Hypothalamus (tissue), 51 donors: ENCODE data around the gene SLCO1B1.
A peak's percentile ranks its signal among the peaks of the same experiment; 100 is the strongest.

Experiments used
- DNase-seq, 51 donors: peaks; one replicate each; lab custom pipeline; 2025; lab: John Stamatoyannopoulos, UW

The SLCO1B1 gene

GRCh38 chr12:21219206-21219605, 88.2 kb downstream of the SLCO1B1 start:
- no peak for DNase-seq

- DNase-seq, result no peak
Measured at GRCh38 chr12:21220266-21220665, 89.3 kb downstream of the SLCO1B1 start.

GRCh38 chr12:21221072-21221471, 90.1 kb downstream of the SLCO1B1 start:
- no peak for DNase-seq

- DNase-seq, result no peak
Measured at GRCh38 chr12:21221778-21222177, 90.8 kb downstream of the SLCO1B1 start.

- no peak for DNase-seq
Measured at GRCh38 chr12:21223930-21224329, 92.9 kb downstream of the SLCO1B1 start.

GRCh38 chr12:21234395-21234794, 103.4 kb downstream of the SLCO1B1 start:
- no peak for DNase-seq

GRCh38 chr12:21239866-21240265, 108.9 kb downstream of the SLCO1B1 start:
- DNase-seq, result no peak

GRCh38 chr12:21248679-21249078, 117.7 kb downstream of the SLCO1B1 start:
- peak in 1 of 51 donors; percentile 3 for DNase-seq

- DNase-seq, result no peak
Measured at GRCh38 chr12:21252070-21252469, 121.1 kb downstream of the SLCO1B1 start.

GRCh38 chr12:21257172-21257571, 126.2 kb downstream of the SLCO1B1 start:
- no peak for DNase-seq

GRCh38 chr12:21264232-21264631, 133.2 kb downstream of the SLCO1B1 start:
- no peak for DNase-seq

GRCh38 chr12:21265932-21266331, 134.9 kb downstream of the SLCO1B1 start:
- DNase-seq, result no peak

- DNase-seq, result no peak
Measured at GRCh38 chr12:21276826-21277225, 145.8 kb downstream of the SLCO1B1 start.
